HG03354 (cell line): ENCODE data around the gene PSMB2.
"Not testable (repeated sequence)": the region's sequence is repeated elsewhere in the genome, so short reads cannot be mapped to it uniquely, and the experiment has no call there.

Experiments used
- ATAC-seq: cut with Tn5 transposase; IDR thresholded peaks from one replicate; pipeline ENCODE4 v1.9.1; 2021; ENCODE audit warnings: mild to moderate bottlenecking; ENCODE audit not compliant: unreplicated experiment, poor library complexity, severe bottlenecking

PSMB2 gene

GRCh38 chr1:35597870-35598269 is 43.5 kb downstream of the PSMB2 start:
- no peak for ATAC-seq

GRCh38 chr1:35595684-35596083 is 45.6 kb downstream of the PSMB2 start:
- ATAC-seq, result no peak

- ATAC-seq, result no peak
Observed at GRCh38 chr1:35594005-35594760, 47.1 kb downstream of the PSMB2 start.

GRCh38 chr1:35592991-35593769 is 48.1 kb downstream of the PSMB2 start:
- no peak for ATAC-seq

GRCh38 chr1:35591211-35591610 is 50.1 kb downstream of the PSMB2 start:
- no peak for ATAC-seq

GRCh38 chr1:35590476-35591040 is 50.8 kb downstream of the PSMB2 start:
- ATAC-seq, result no peak

- no peak for ATAC-seq
Observed at GRCh38 chr1:35589516-35590427, 51.6 kb downstream of the PSMB2 start.

GRCh38 chr1:35588197-35588910 is 53.0 kb downstream of the PSMB2 start:
- no peak for ATAC-seq

- ATAC-seq, result no peak
Observed at GRCh38 chr1:35587736-35588135, 53.6 kb downstream of the PSMB2 start.

- ATAC-seq, result no peak
Observed at GRCh38 chr1:35586808-35587207, 54.5 kb downstream of the PSMB2 start.

- ATAC-seq, result not testable (repeated sequence)
Observed at GRCh38 chr1:35585805-35586204, 55.5 kb downstream of the PSMB2 start.

- ATAC-seq, result no peak
Observed at GRCh38 chr1:35585281-35585680, 56.0 kb downstream of the PSMB2 start.

GRCh38 chr1:35581621-35582020 is 59.7 kb downstream of the PSMB2 start:
- ATAC-seq, result not testable (repeated sequence)

- ATAC-seq, result no peak
Observed at GRCh38 chr1:35580949-35581388, 60.4 kb downstream of the PSMB2 start.

- ATAC-seq, result peak; percentile 74
Observed at GRCh38 chr1:35577071-35577998, 64.0 kb downstream of the PSMB2 start.

GRCh38 chr1:35576766-35577070 is 64.6 kb downstream of the PSMB2 start:
- not testable (repeated sequence) for ATAC-seq

GRCh38 chr1:35576061-35576765 is 65.1 kb downstream of the PSMB2 start:
- no peak for ATAC-seq
